GM23248 (cell line): Measurements from ENCODE around the gene NEK6.

Experiments
- EZH2 ChIP-seq: fragments of 200-600 bp; sonication (generic); IDR thresholded peaks from 2 replicates; pipeline ENCODE4 v1.6.1; 2018; ENCODE audit warnings: antibody characterized with exemption, mild to moderate bottlenecking; ENCODE audit not compliant: insufficient read depth, poor library complexity, severe bottlenecking
- EZH2phosphoT487 ChIP-seq: fragments of 200-600 bp; sonication (generic); IDR thresholded peaks from 2 replicates; pipeline ENCODE4 v1.6.1; 2018; ENCODE audit warnings: antibody characterized with exemption, moderate library complexity, mild to moderate bottlenecking, low read depth; ENCODE audit not compliant: insufficient read depth

DNA sequence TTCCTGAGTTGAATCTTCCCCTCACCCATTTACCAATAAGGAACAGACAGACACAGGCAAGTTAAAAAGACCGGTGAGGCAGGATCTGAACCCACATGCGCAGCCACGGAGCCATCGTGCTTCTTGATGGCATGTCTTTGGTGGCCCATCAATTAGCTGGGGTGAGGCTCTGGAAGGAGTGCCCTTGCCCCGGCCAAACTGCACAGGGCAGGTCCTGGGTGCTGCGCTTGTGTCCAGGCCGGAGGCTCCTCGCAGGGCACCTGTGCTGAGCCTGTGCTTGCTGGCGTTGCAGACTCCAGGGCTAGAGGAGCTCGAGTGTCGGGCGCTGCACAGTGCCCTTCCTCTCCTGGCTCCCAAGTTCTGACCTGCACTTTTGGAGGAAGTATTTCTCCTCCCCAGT, 91.1 kb downstream of the NEK6 start:
- TF ChIP-seq EZH2 (no peak), EZH2phosphoT487 (no peak)
